ENCODE results near the gene EHMT1.
"Not testable (repeated sequence)": the region's sequence is repeated elsewhere in the genome, so short reads cannot be mapped to it uniquely, and the experiment has no call there.

The EHMT1 gene

DNA sequence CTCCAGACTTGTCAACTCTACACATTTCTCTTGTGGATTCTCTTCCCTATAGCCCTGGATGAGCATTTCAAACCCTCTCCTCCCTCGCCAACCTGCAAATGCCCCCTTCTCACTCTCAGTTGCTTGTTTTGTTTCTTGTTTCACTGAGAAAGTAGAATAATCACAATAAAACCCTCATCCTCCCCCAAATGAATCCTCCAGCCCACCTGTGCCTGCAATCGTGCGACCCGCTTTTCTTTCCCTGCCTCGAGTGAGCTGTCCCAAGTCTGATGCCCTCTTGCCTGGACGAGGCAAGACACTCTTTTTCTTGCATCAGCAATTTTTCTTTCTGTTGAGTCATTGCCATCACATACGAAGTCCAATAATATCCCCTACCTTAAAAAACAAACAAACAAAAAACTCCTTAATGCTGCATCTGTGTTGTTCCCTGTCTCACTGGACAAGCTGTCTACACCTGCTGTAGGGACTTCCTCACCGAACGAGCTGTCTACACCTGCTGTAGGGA, 255.1 kb downstream of the EHMT1 start:
- no peaks in the 10 kb centered on the region for H3K36me3 ChIP-seq
- no peaks in the 10 kb centered on the region for H3K27me3 ChIP-seq
- no peak overlapping the region for H3K4me3 ChIP-seq
- H3K4me2 ChIP-seq, result no peak overlapping the region
- no peak overlapping the region for H3K9ac ChIP-seq
- no peak overlapping the region for H3K27ac ChIP-seq
- H4K20me1 ChIP-seq, result no peaks in the 10 kb centered on the region
- no peak for TF ChIP-seq Cebpa-rat (IDR thresholded peaks at IDR 0.05)
- H3K4me1 ChIP-seq, result no peaks in the 10 kb centered on the region; a peak in 1 of 20 replicates
- peaks cover 11 to 25% (median 19%) of the 10 kb centered on the region in 11 experiments; a peak in 20 of 22 replicates for H3K9me3 ChIP-seq (replicated peaks in 1 of 11)

DNA sequence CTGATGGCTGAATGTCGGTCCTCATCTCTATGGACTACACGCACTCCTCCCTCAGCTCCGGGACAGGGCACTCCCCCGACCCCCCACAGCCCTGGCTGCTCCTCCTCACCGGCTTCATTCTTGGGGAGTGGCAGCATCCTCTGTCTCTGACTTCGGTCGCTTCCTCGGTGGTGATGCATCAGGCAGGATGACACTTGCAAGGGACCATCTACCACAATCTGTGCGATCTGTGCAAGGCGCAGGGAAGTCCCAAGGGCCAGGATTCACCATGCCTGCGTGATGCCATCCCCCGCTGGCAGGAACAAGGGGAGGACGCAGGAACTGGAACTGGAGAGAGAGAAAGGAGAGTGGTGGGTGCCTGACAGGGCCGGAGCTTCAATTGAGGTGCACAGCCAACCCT, 256.5 kb downstream of the EHMT1 start:
- Histone ChIP-seq H3K9me3 (replicated peaks in 1 of 11) (peaks cover 9 to 24% (median 16%) of the 10 kb centered on the region in 11 experiments; a peak in 18 of 22 replicates), H4K20me1 (peaks cover 0 to 7% (median 0%) of the 10 kb centered on the region in 11 experiments; a peak in 3 of 22 replicates), H3K27ac (no peak overlapping the region), H3K4me2 (no peak overlapping the region), H3K27me3 (no peaks in the 10 kb centered on the region), H3K4me3 (no peak overlapping the region), H3K4me1 (no peaks in the 10 kb centered on the region; a peak in 1 of 20 replicates), H3K36me3 (no peaks in the 10 kb centered on the region), H3K9ac (no peak overlapping the region)
- no peak for TF ChIP-seq Cebpa-rat (IDR thresholded peaks at IDR 0.05)

- peaks cover 0 to 5% (median 2%) of the 10 kb centered on the region in 10 experiments; a peak in 8 of 20 replicates for H3K4me1 ChIP-seq
- no peak overlapping the region for H3K4me3 ChIP-seq
- no peak overlapping the region for H3K4me2 ChIP-seq
- H3K9ac ChIP-seq, result no peak overlapping the region
- peaks cover 0 to 12% (median 0%) of the 10 kb centered on the region in 11 experiments; a peak in 3 of 22 replicates for H4K20me1 ChIP-seq
- H3K9me3 ChIP-seq (replicated peaks in 1 of 11), result peaks cover 9 to 24% (median 16%) of the 10 kb centered on the region in 11 experiments; a peak in 18 of 22 replicates
- H3K36me3 ChIP-seq, result no peaks in the 10 kb centered on the region
- no peaks in the 10 kb centered on the region for H3K27me3 ChIP-seq
- no peak overlapping the region for H3K27ac ChIP-seq
- no peak for TF ChIP-seq Cebpa-rat (IDR thresholded peaks at IDR 0.05)
Measured at GRCh38 chr9:137875846-137876245, 257.0 kb downstream of the EHMT1 start.

- Histone ChIP-seq H3K9me3 (replicated peaks in 1 of 11) (peaks cover 9 to 24% (median 16%) of the 10 kb centered on the region in 11 experiments; a peak in 18 of 22 replicates), H3K27ac (no peak overlapping the region), H3K4me2 (no peak overlapping the region), H3K27me3 (no peaks in the 10 kb centered on the region), H3K36me3 (no peaks in the 10 kb centered on the region), H3K4me1 (peaks cover 0 to 9% (median 7%) of the 10 kb centered on the region in 10 experiments; a peak in 9 of 20 replicates), H3K4me3 (no peak overlapping the region), H3K9ac (no peak overlapping the region), H4K20me1 (peaks cover 0 to 16% (median 0%) of the 10 kb centered on the region in 11 experiments; a peak in 4 of 22 replicates)
- TF ChIP-seq Cebpa-rat (IDR thresholded peaks at IDR 0.05), result no peak
Measured at GRCh38 chr9:137876269-137876668, 257.5 kb downstream of the EHMT1 start.

- Histone ChIP-seq H3K9me3 (replicated peaks in 1 of 11) (peaks cover 9 to 24% (median 16%) of the 10 kb centered on the region in 11 experiments; a peak in 18 of 22 replicates), H3K4me3 (no peak overlapping the region), H3K9ac (no peak overlapping the region), H3K27ac (no peak overlapping the region), H4K20me1 (peaks cover 0 to 22% (median 0%) of the 10 kb centered on the region in 11 experiments; a peak in 5 of 22 replicates), H3K27me3 (no peaks in the 10 kb centered on the region), H3K4me2 (no peak overlapping the region), H3K36me3 (no peaks in the 10 kb centered on the region), H3K4me1 (peaks cover 0 to 10% (median 8%) of the 10 kb centered on the region in 10 experiments; a peak in 9 of 20 replicates)
- no peak for TF ChIP-seq Cebpa-rat (IDR thresholded peaks at IDR 0.05)
Measured at GRCh38 chr9:137876781-137877386, 258.1 kb downstream of the EHMT1 start.

DNA sequence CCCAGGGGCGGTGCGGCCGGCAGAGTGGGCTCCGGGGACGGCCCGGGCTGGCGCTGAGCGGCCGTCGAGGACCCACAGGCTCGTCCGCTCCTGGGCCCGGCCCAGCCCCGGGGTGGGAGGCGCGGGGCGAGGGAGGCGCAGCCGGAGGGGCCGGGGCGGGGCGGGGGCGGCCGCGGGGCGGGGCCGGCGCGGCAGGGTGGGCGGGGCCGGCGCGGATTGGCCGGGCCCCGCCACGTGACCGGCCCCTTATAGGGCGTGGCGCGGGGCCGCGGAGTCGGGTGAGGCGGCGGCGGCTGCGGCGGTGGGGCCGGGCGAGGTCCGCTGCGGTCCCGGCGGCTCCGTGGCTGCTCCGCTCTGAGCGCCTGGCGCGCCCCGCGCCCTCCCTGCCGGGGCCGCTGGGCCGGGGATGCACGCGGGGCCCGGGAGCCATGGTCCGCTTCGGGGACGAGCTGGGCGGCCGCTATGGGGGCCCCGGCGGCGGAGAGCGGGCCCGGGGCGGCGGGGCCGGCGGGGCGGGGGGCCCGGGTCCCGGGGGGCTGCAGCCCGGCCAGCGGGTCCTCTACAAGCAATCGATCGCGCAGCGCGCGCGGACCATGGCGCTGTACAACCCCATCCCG, 258.8 kb downstream of the EHMT1 start, which contains the start of gene CACNA1B:
Gene CACNA1B, plus strand, starts transcription at position 277 of the 617 bp plus-strand sequence. Its CDS starts 152 bp downstream, at position 429.
- H3K4me3 ChIP-seq, H3K27me3 ChIP-seq, H3K9ac ChIP-seq, H3K4me2 ChIP-seq, H3K27ac ChIP-seq, H3K36me3 ChIP-seq: not testable (repeated sequence)
- Histone ChIP-seq H3K9me3 (replicated peaks in 1 of 11) (peaks cover 9 to 24% (median 16%) of the 10 kb centered on the region in 11 experiments; a peak in 18 of 22 replicates), H4K20me1 (peaks cover 0 to 29% (median 0%) of the 10 kb centered on the region in 11 experiments; a peak in 5 of 22 replicates), H3K4me1 (peaks cover 0 to 10% (median 8%) of the 10 kb centered on the region in 10 experiments; a peak in 9 of 20 replicates)

DNA sequence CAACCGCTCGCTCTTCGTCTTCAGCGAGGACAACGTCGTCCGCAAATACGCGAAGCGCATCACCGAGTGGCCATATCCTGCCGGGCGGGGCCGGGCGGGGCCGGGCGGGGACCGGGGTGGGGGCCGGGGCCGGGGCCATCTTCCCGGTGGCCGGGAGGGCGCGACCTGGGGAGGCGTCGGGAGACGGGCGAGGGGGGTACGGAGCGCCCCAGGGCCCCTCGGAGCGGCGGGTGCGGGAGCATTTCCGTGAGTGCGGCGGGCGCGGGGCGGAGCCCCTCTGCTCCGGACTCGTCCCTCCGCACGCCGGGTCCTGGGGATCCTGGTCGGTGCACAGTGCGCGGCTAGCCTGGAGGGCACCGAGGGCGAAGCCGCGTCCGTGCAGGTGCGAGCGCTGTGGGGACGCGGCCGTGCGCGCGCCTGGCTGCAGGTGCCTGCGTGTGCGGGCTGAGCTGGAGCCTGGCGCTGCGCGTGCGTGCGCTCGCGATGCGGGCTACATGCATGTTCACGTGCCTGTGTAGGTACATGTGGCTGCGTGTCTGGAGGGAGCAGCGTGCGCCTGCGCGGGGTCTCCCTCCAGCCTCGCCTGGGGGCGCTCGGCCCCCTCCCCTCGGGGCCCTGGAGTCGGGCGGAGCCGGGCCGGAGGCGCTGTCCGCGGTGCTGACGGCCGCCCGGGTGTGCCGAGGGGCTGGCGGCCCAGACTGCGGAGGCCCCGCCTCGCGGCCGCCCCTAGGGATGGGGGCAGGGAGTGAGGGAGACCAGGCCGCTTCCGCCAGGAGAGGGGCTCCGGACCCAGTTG, 259.5 kb downstream of the EHMT1 start:
- Histone ChIP-seq H3K9ac (no peak overlapping the region), H3K9me3 (replicated peaks in 1 of 11) (peaks cover 9 to 24% (median 16%) of the 10 kb centered on the region in 11 experiments; a peak in 18 of 22 replicates), H3K27ac (no peak overlapping the region), H3K4me1 (peaks cover 0 to 10% (median 8%) of the 10 kb centered on the region in 10 experiments; a peak in 9 of 20 replicates), H4K20me1 (peaks cover 0 to 31% (median 0%) of the 10 kb centered on the region in 11 experiments; a peak in 5 of 22 replicates), H3K4me3 (no peak overlapping the region), H3K27me3 (no peaks in the 10 kb centered on the region), H3K36me3 (no peaks in the 10 kb centered on the region), H3K4me2 (no peak overlapping the region)
- no peak for TF ChIP-seq Cebpa-rat (IDR thresholded peaks at IDR 0.05)

- no peaks in the 10 kb centered on the region for H3K36me3 ChIP-seq
- TF ChIP-seq Cebpa-rat (IDR thresholded peaks at IDR 0.05), result no peak
- peaks cover 0 to 10% (median 8%) of the 10 kb centered on the region in 10 experiments; a peak in 9 of 20 replicates for H3K4me1 ChIP-seq
- H3K4me2 ChIP-seq, result no peak overlapping the region
- peaks cover 9 to 24% (median 16%) of the 10 kb centered on the region in 11 experiments; a peak in 18 of 22 replicates for H3K9me3 ChIP-seq (replicated peaks in 1 of 11)
- H3K9ac ChIP-seq, result no peak overlapping the region
- H3K27ac ChIP-seq, result no peak overlapping the region
- H3K27me3 ChIP-seq, result no peaks in the 10 kb centered on the region
- H3K4me3 ChIP-seq, result no peak overlapping the region
- peaks cover 0 to 31% (median 0%) of the 10 kb centered on the region in 11 experiments; a peak in 5 of 22 replicates for H4K20me1 ChIP-seq
Measured at GRCh38 chr9:137879052-137879451, 260.2 kb downstream of the EHMT1 start.
